Mammary epithelial cell (primary cell): ENCODE measurements around the gene CSNK1G1.

ENCODE experiments used
- CTCF ChIP-seq, 2 donors: IDR thresholded peaks in 1 of 2; conservative IDR thresholded peaks in 1 of 2; 2 replicates each; pipeline ENCODE4 v1.5.1; 2011 to 2012; ENCODE audit warnings: inconsistent platforms in 2 of 2, low read length in 2 of 2, mild to moderate bottlenecking in 2 of 2, control low read depth in 1 of 2, low read depth in 1 of 2; ENCODE audit not compliant: insufficient read depth in 1 of 2; ENCODE audit errors: extremely low read depth in 1 of 2
- EZH2 ChIP-seq: IDR thresholded peaks from 2 replicates; pipeline ENCODE4 v1.6.1; 2012; ENCODE audit warnings: low read length, inconsistent platforms, borderline replicate concordance

- TF ChIP-seq CTCF (conservative IDR thresholded peaks at IDR 0.05 in 1 of 2, IDR thresholded peaks at IDR 0.05 in 1 of 2; ENCODE audit: extremely low read depth in 1 of 2, insufficient read depth in 1 of 2, low read depth in 1 of 2, low read length in 2 of 2) (no peak), EZH2 (no peak)
These were observed 76.8 kb downstream of the CSNK1G1 start for GRCh38 chr15:64279131-64279530.
